ENCODE data around the gene SLMAP. TPM values are rescaled to one million over a fixed set of nuclear protein-coding genes. Genes with fewer than 3 reads are reported as not detected.

Gene SLMAP
- total and polyA plus RNA-seq, 11 donors = 96.4 to 534 (median 269) TPM

- Histone ChIP-seq H3K27ac (no peak overlapping the region), H3K9me3 (no peaks in the 10 kb centered on the region), H3K4me3 (no peak overlapping the region), H3K36me3 (no peaks in the 10 kb centered on the region), H3K27me3 (no peaks in the 10 kb centered on the region), H3K4me1 (peaks cover 0 to 30% (median 20%) of the 10 kb centered on the region in 12 donors)
- WGBS, 4 donors = 92 to 94% (median 92%) methylated on average over 6 of the region's 6 CpGs
- intact Hi-C loops (cut with DNase I) = no loop called here
- ATAC-seq (no peak), DNase-seq (no peak)
- no peak for TF ChIP-seq POLR2A (IDR thresholded peaks at IDR 0.05)
- TF ChIP-seq, protein P1, sequence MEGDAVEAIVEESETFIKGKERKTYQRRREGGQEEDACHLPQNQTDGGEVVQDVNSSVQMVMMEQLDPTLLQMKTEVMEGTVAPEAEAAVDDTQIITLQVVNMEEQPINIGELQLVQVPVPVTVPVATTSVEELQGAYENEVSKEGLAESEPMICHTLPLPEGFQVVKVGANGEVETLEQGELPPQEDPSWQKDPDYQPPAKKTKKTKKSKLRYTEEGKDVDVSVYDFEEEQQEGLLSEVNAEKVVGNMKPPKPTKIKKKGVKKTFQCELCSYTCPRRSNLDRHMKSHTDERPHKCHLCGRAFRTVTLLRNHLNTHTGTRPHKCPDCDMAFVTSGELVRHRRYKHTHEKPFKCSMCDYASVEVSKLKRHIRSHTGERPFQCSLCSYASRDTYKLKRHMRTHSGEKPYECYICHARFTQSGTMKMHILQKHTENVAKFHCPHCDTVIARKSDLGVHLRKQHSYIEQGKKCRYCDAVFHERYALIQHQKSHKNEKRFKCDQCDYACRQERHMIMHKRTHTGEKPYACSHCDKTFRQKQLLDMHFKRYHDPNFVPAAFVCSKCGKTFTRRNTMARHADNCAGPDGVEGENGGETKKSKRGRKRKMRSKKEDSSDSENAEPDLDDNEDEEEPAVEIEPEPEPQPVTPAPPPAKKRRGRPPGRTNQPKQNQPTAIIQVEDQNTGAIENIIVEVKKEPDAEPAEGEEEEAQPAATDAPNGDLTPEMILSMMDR (IDR thresholded peaks at IDR 0.05) = no peak
Observed at GRCh38 chr3:57962448-57962834, 206.3 kb downstream of the SLMAP start.

- Histone ChIP-seq H3K4me3 (no peak overlapping the region), H3K27ac (no peak overlapping the region), H3K36me3 (no peaks in the 10 kb centered on the region), H3K9me3 (no peaks in the 10 kb centered on the region), H3K27me3 (no peaks in the 10 kb centered on the region), H3K4me1 (peaks cover 0 to 20% (median 15%) of the 10 kb centered on the region in 12 donors)
- DNase-seq (no peak), ATAC-seq (no peak)
- 55 to 75% (median 67%) methylated on average over 7 of the region's 7 CpGs for WGBS, 4 donors
- intact Hi-C loops (cut with DNase I) = no loop called here
- TF ChIP-seq, protein P1 (IDR thresholded peaks at IDR 0.05) = no peak
- no peak for TF ChIP-seq POLR2A (IDR thresholded peaks at IDR 0.05)
Observed at GRCh38 chr3:57963811-57964346, 207.8 kb downstream of the SLMAP start.

- intact Hi-C loops (cut with DNase I) = no loop called here
- WGBS, 4 donors = 50 to 66% (median 53%) methylated on average over 4 of the region's 4 CpGs
- Histone ChIP-seq H3K36me3 (no peaks in the 10 kb centered on the region), H3K9me3 (no peaks in the 10 kb centered on the region), H3K4me1 (peaks cover 0 to 23% (median 6%) of the 10 kb centered on the region in 12 donors), H3K27ac (no peak overlapping the region), H3K27me3 (no peaks in the 10 kb centered on the region), H3K4me3 (no peak overlapping the region)
- TF ChIP-seq, protein P1 (IDR thresholded peaks at IDR 0.05) = no peak
- no peak for TF ChIP-seq POLR2A (IDR thresholded peaks at IDR 0.05)
- no peak for DNase-seq
- ATAC-seq = no peak
Observed at GRCh38 chr3:57966829-57967228, 210.7 kb downstream of the SLMAP start.

GRCh38 chr3:57967590-57967989 lies 211.5 kb downstream of the SLMAP start:
- intact Hi-C loops (cut with DNase I) = no loop called here
- Histone ChIP-seq H3K4me3 (no peak overlapping the region), H3K4me1 (peaks cover 0 to 30% (median 10%) of the 10 kb centered on the region in 12 donors), H3K36me3 (no peaks in the 10 kb centered on the region), H3K27me3 (no peaks in the 10 kb centered on the region), H3K27ac (no peak overlapping the region), H3K9me3 (no peaks in the 10 kb centered on the region)
- WGBS, 4 donors = 76 to 80% (median 78%) methylated on average over 9 of the region's 9 CpGs
- TF ChIP-seq, protein P1 (IDR thresholded peaks at IDR 0.05) = no peak
- no peak for TF ChIP-seq POLR2A (IDR thresholded peaks at IDR 0.05)
- ATAC-seq (no peak), DNase-seq (no peak)
